GM06990 (cell line): ENCODE measurements around the gene CEP55.

Source experiments
- DNase-seq: peaks from one replicate; pipeline ENCODE4 v3.0.0-alpha.2; 2011; ENCODE audit not compliant: insufficient read length; ENCODE audit errors: extremely low read depth
- H3K27me3 ChIP-seq: replicated peaks from 2 replicates; pipeline ENCODE4 v1.6.0; 2011; ENCODE audit warnings: low read length; ENCODE audit not compliant: control insufficient read depth, insufficient read depth
- H3K36me3 ChIP-seq: 2 replicates; pipeline ENCODE4 v1.5.1; 2011; ENCODE audit warnings: low read length; ENCODE audit not compliant: control insufficient read depth, insufficient read depth
- H3K4me3 ChIP-seq: replicated peaks from 2 replicates; pipeline ENCODE4 v1.5.1; 2011; ENCODE audit warnings: low read depth, mild to moderate bottlenecking, control low read depth, low read length
- CTCF ChIP-seq: IDR thresholded peaks from 2 replicates; pipeline ENCODE4 v1.5.1; 2011; ENCODE audit warnings: low read length, control low read depth, mild to moderate bottlenecking, inconsistent platforms; ENCODE audit not compliant: insufficient read depth, poor library complexity, severe bottlenecking

Gene CEP55

GRCh38 chr10:93572606-93573005 is 76.2 kb downstream of the CEP55 start:
- DNase-seq, result no peak
- H3K36me3 ChIP-seq, result no peaks in the 10 kb centered on the region
- no peak for TF ChIP-seq CTCF
- no peak overlapping the region for H3K4me3 ChIP-seq
- H3K27me3 ChIP-seq, result peaks cover 2% of the 10 kb centered on the region

GRCh38 chr10:93573051-93573909 is 76.9 kb downstream of the CEP55 start:
- Histone ChIP-seq H3K36me3 (no peaks in the 10 kb centered on the region), H3K4me3 (no peak overlapping the region), H3K27me3 (peaks cover 2% of the 10 kb centered on the region)
- no peak for TF ChIP-seq CTCF
- DNase-seq, result no peak

- Histone ChIP-seq H3K4me3 (no peak overlapping the region), H3K36me3 (no peaks in the 10 kb centered on the region), H3K27me3 (peaks cover 2% of the 10 kb centered on the region)
- TF ChIP-seq CTCF, result no peak
- no peak for DNase-seq
Measured at GRCh38 chr10:93573924-93574323, 77.5 kb downstream of the CEP55 start.

- Histone ChIP-seq H3K27me3 (no peaks in the 10 kb centered on the region), H3K36me3 (no peaks in the 10 kb centered on the region), H3K4me3 (no peak overlapping the region)
- DNase-seq, result no peak
- no peak for TF ChIP-seq CTCF
Measured at GRCh38 chr10:93576888-93577287, 80.5 kb downstream of the CEP55 start.

- H3K36me3 ChIP-seq, result no peaks in the 10 kb centered on the region
- no peak for TF ChIP-seq CTCF
- H3K4me3 ChIP-seq, result no peak overlapping the region
- DNase-seq, result no peak
- no peaks in the 10 kb centered on the region for H3K27me3 ChIP-seq
Measured at GRCh38 chr10:93577565-93577964, 81.2 kb downstream of the CEP55 start.
